Spleen (tissue), 7 donors: ENCODE data around the gene SAXO2.

Experiments
- POLR2A ChIP-seq, 3 donors: fragments of 450-650 bp; IDR thresholded peaks; one replicate each; pipeline ENCODE4 v1.5.1; 2017; ENCODE audit warnings: antibody characterized with exemption in 3 of 3, mild to moderate bottlenecking in 1 of 3
- TF ChIP-seq, protein P1 (sequence below), 11 experiments: fragments of 200-600 bp in 7 of 11; fragments of 450-650 bp in 4 of 11; sonication (generic) in 4 of 11; IDR thresholded peaks in 8 of 11; conservative IDR thresholded peaks in 3 of 11; 1 replicate in 7 of 11; 2 replicates in 4 of 11; pipeline versions ENCODE4 v1.4.0 to v1.8.0; 2016 to 2021; ENCODE audit warnings: antibody characterized with exemption in 11 of 11, inconsistent platforms in 4 of 11, mild to moderate bottlenecking in 1 of 11
- donor health status: DM: no; HTN: no; CAD: no; lungs with moderate emphysema.
- donor health status: DM: no; HTN: no; CAD: no.
- donor health status: DM: no; HTN: no; CAD: no.

DNA sequence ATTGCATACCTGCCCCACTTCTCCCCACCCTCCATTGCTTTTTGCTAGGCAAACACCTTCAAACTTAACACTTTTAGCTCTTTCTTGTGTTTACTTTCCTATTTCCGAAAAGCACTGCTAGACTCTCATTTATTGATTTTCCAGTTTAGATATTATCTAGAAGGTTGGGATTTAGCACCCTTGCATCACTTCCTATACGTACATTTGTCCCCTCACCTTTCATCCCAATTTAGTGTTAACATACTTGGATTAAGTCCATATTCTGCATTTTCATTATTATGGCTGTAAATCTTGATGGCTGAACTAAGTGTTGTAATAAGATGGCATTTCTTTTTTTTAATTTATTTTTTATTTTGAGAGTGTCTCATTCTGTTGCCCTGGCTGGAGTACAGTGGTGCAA is 47.2 kb downstream of the SAXO2 start:
- TF ChIP-seq, protein P1, sequence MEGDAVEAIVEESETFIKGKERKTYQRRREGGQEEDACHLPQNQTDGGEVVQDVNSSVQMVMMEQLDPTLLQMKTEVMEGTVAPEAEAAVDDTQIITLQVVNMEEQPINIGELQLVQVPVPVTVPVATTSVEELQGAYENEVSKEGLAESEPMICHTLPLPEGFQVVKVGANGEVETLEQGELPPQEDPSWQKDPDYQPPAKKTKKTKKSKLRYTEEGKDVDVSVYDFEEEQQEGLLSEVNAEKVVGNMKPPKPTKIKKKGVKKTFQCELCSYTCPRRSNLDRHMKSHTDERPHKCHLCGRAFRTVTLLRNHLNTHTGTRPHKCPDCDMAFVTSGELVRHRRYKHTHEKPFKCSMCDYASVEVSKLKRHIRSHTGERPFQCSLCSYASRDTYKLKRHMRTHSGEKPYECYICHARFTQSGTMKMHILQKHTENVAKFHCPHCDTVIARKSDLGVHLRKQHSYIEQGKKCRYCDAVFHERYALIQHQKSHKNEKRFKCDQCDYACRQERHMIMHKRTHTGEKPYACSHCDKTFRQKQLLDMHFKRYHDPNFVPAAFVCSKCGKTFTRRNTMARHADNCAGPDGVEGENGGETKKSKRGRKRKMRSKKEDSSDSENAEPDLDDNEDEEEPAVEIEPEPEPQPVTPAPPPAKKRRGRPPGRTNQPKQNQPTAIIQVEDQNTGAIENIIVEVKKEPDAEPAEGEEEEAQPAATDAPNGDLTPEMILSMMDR (IDR thresholded peaks at IDR 0.05 in 8 of 11, conservative IDR thresholded peaks at IDR 0.05 in 3 of 11): no peak
- no peak for TF ChIP-seq POLR2A (IDR thresholded peaks at IDR 0.05)
